SK-N-SH treated with all-trans-retinoic acid at 6 μM for 48 hours (cell line): ENCODE measurements around the gene CYP8B1.

Experiments
- CSRNP3 ChIP-seq: fragments of 250-450 bp; sonication (Bioruptor Pico); IDR thresholded peaks from 2 replicates; pipeline ENCODE4 v1.5.1; 2021; ENCODE audit warnings: mild to moderate bottlenecking, moderate library complexity
- GLIS3 ChIP-seq: fragments of 250-450 bp; sonication (Bioruptor Pico); IDR thresholded peaks from 2 replicates; pipeline ENCODE4 v1.5.0; 2020; ENCODE audit warnings: mild to moderate bottlenecking, moderate library complexity
- ISL1 ChIP-seq: fragments of 250-450 bp; sonication (Bioruptor Pico); IDR thresholded peaks from 2 replicates; pipeline ENCODE4 v2.1.2; 2022; ENCODE audit warnings: mild to moderate bottlenecking, moderate library complexity
- OSR1 ChIP-seq: fragments of 250-450 bp; sonication (Bioruptor Pico); IDR thresholded peaks from 2 replicates; pipeline ENCODE4 v1.8.0; 2022; ENCODE audit warnings: moderate library complexity, mild to moderate bottlenecking, inconsistent platforms
- PATZ1 ChIP-seq: fragments of 250-450 bp; sonication (Bioruptor Pico); IDR thresholded peaks from 2 replicates; pipeline ENCODE4 v1.8.0; 2020; ENCODE audit warnings: mild to moderate bottlenecking, moderate library complexity, borderline replicate concordance
- SNAI2 ChIP-seq: fragments of 250-450 bp; sonication (Bioruptor Pico); IDR thresholded peaks from 2 replicates; pipeline ENCODE4 v1.5.0; 2020; ENCODE audit warnings: mild to moderate bottlenecking, moderate library complexity
- TOX ChIP-seq: fragments of 250-450 bp; sonication (Bioruptor Pico); IDR thresholded peaks from 2 replicates; pipeline ENCODE4 v1.8.0; 2021; ENCODE audit warnings: mild to moderate bottlenecking, moderate library complexity, borderline replicate concordance
- ZFP30 ChIP-seq: fragments of 450-650 bp; formaldehyde crosslinking; IDR thresholded peaks from 2 replicates; pipeline ENCODE4 v1.5.0; 2022; ENCODE audit warnings: mild to moderate bottlenecking, moderate library complexity

GRCh38 chr3:42892807-42893206 is 17.1 kb upstream of the CYP8B1 start:
- TF ChIP-seq SNAI2 (CRISPR knock-in tag) (no peak), PATZ1 (no peak), CSRNP3 (CRISPR knock-in tag) (no peak), ISL1 (no peak), OSR1 (CRISPR knock-in tag) (no peak), ZFP30 (CRISPR knock-in tag) (no peak), GLIS3 (no peak), TOX (no peak)
